Left forelimb (tissue), 1 donor: ENCODE results near the gene LSM8.
"Not testable (repeated sequence)": the region's sequence is repeated elsewhere in the genome, so short reads cannot be mapped to it uniquely, and the experiment has no call there.

Source experiments
- DNase-seq: peaks from one replicate; pipeline ENCODE4 v3.0.0-alpha.2; 2018; ENCODE audit warnings: low spot score

The LSM8 gene

GRCh38 chr7:118214051-118214832, 30.3 kb downstream of the LSM8 start:
- peak; percentile 83 for DNase-seq

GRCh38 chr7:118214833-118215182, 30.8 kb downstream of the LSM8 start:
- no peak for DNase-seq

GRCh38 chr7:118217210-118217619, 33.3 kb downstream of the LSM8 start:
- DNase-seq: no peak

GRCh38 chr7:118218413-118219156, 34.6 kb downstream of the LSM8 start:
- no peak for DNase-seq

- no peak for DNase-seq
Observed at GRCh38 chr7:118219157-118219512, 35.2 kb downstream of the LSM8 start.

GRCh38 chr7:118220583-118220982, 36.6 kb downstream of the LSM8 start:
- DNase-seq: no peak

GRCh38 chr7:118222591-118222990, 38.6 kb downstream of the LSM8 start:
- DNase-seq: no peak

- no peak for DNase-seq
Observed at GRCh38 chr7:118224521-118224920, 40.6 kb downstream of the LSM8 start, which contains the start of gene ANKRD7. Gene ANKRD7, plus strand, starts transcription at chr7:118224704. Its CDS starts 127 bp downstream, at chr7:118224831.

GRCh38 chr7:118232837-118233236, 48.9 kb downstream of the LSM8 start:
- DNase-seq: no peak

GRCh38 chr7:118233799-118234198, 49.8 kb downstream of the LSM8 start:
- no peak for DNase-seq

GRCh38 chr7:118239014-118239413, 55.0 kb downstream of the LSM8 start:
- no peak for DNase-seq

GRCh38 chr7:118240320-118240719, 56.4 kb downstream of the LSM8 start:
- not testable (repeated sequence) for DNase-seq
